ENCODE data around the gene ATP2B2.

Gene ATP2B2

DNA sequence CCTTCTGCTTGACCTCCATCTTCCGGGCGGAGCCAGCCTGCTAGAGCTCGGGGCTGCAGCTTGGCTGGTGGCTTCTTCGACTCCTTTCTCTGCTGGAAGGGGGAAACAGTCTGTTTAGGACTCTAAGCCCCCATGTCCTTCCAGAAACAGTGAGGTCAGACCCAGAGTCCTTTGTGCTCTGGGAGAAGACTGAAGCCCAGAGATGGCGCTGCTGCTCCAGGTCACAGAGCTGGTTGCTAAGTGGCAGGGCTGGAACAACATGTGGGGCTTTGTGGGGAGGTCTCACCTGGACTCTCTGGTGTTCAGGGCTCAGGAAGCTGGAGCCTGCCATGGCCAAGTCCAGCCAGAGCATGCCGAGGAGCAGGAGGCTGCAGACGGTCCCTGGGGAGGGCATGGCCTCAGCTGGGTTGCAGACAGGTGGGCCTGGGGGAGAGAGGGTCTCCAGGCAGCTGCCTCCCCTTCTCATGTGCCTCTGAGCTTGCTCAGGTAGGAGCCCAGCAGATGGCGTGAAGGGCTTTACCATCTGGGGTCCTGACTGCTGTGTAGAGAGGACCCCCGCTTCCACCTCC, 215.5 kb downstream of the ATP2B2 start:
- no peak for DNase-seq

DNA sequence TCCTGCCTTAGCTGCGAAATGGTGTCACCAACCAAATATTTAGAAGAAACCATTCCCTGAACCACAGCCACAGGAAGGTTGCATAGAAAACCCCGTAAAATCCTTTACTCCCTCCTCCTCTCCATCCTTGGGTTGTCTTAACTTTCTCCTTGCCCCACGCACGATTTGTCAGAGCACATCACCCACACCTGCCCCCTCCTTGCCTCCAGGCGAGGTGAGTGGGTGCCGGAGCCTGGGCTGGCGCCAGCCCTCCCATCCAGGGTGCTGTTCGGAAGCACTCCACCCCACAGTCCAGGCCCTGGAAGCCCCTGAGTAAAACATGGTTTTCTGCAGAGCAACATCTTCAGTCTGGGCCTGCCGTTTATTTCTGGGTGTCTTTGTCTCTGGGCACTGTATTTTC, 216.3 kb downstream of the ATP2B2 start:
- no peak for DNase-seq

DNA sequence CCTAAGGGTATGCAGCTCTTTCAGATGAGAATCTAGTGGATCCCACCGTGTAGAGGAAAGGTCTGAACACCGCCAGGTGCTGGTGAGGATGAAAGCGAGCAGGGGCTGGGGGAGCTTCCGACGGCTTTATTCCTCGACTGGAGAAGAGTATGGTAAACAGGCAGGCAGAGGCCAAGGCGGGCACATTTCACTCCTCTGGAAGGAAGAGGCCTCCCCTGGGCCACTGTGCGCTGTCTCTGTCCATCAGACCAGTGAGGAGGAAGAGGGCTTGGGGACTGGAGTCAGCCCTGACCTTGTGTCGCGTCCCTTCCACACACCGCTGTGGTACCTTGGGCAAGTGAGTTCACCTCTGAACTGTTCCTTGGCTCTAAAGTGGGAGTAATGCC, 216.8 kb downstream of the ATP2B2 start:
- no peak for DNase-seq

DNA sequence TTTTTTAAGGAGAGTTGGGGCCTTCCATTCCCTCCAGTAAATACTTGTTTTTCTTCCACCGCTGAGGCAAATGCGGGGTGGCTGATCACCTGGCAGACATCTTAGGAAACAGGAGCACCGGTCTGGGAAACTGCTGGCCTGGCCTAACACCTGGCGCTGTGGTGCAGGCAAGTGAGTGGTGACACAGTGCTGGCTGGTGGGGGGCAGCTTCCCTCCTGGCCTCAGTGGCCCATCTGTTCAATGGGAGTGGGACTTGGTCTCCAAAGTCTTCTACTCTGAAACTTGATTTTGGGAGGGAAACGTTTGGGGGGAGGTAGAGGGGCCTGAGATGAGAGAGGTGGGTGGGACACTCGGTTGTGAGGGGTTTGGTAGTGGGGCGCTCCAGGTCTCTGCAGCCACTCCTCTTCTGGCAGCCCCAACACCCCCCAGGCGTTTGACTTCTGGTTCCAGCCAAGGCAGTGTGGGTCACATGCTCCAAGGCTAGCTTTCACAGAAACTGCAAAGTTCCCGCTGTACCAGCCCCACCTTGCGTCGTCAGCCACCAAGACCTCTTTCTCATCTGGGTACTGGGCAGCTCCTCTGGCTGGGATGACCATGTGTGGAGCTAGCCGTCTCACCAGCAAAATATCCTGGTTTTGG, 217.3 kb downstream of the ATP2B2 start:
- DNase-seq = no peak

DNA sequence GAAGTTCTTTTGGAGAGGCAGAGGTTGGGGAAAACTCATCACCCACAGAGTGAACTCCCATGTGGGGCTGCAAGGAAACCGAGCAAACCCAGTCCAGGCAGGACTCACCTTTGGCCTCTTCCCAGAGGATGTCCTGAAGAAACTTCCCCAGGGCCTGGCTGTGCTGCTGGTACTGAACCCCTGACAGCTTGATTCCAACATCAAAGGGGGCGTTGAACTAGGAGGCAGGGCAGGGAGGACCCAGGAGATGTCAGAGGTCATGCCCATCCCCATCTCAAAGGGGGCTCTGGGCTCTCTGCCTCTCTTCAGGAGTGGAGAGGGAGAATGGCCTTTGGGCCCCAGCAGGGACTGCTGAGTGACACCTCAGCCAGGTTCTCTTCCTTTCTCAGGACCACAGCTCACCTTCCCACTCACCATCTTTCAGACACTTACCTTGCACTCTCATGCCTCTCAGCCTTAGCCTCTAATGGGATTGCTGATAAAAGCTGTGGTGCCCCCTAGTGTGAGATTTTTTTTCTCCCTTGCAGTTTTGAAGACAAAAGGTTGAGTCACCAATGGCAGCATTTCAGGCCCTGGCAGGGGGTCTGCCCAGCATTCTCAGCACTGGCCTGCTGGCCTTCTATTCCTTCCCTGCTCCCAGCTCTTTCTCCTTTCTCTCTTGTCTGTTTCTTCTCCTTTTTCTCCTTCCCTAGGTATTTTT, 218.6 kb downstream of the ATP2B2 start:
- DNase-seq = peak; percentile 88

DNA sequence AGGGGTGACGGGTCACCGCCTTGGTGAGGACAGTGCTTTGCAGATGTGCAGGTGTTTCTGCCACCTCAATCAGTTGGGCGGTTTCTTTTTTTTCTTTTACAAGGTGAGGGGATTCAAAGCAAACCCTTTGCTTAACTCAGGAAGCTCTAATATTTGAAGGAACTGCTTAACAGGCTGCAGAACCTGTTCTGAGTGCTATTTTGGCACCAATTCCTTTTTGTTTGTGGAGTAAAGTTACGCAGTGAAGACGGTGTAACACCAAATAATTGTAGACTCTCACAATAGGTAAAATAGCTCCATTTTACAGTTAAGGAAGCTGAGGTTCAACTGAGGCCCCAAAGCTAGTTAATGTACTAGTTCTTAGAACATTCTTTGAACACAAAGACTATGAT, 219.3 kb downstream of the ATP2B2 start:
- DNase-seq = no peak

DNA sequence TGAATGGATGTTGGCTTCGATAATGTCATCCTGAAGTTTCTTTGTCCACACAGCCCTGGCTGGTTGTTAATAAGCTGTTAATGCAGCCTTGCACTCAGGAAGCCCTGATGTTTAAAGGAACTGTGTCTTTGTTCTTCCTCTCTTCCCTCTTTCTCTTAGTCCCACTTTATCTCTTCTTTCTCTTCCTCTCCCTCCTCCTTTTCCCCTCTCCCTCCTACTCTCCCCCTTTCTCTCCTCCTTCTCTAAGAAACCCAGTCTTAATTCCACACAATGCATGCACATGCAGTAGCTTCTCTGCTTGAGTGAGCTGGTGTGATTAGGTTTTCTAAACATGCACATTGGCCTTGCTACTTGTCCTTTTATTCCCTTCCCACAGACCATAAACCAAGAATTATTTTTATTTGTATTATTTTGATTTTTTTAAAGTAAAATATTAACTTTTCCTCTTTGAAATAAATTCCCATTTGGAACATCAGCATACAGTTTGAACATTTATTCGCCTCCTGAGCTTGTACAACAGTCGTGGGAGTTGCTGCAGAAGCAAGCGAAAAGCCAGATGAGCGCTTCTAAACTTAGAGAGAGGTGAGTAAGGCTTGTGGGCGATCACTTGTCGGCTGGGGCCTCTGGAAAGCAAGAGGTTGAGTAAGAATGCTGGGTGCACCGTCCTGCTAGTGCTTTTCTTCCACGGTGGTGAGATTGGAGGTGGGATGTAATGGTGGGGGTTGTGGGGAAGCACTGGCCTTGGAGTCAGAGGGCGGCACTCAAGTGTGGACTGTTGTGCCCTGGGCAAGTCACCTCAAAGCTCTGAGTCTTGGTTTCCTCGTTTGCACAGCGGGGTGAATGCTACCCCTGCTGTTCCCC, 219.9 kb downstream of the ATP2B2 start:
- no peak for DNase-seq

DNA sequence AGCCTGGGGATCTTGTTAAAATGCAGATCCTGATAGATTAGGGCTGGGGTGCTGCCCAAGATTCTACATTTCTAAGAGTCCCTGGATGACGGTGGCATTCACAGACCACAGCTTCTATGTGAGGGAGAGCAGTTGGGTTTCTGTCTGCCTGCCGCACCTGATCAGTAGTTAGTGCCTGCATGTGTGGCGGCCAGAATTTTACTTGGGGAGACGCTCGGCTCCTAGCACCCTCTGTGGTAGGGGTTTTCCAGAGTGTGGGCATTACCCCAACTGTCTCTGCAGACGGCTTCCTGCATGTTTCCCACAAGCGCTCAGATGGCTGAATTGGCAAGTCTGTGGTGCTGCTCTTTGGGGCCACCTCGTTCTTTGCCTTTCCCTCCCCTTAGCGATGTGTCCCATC, 220.9 kb downstream of the ATP2B2 start:
- no peak for DNase-seq

DNA sequence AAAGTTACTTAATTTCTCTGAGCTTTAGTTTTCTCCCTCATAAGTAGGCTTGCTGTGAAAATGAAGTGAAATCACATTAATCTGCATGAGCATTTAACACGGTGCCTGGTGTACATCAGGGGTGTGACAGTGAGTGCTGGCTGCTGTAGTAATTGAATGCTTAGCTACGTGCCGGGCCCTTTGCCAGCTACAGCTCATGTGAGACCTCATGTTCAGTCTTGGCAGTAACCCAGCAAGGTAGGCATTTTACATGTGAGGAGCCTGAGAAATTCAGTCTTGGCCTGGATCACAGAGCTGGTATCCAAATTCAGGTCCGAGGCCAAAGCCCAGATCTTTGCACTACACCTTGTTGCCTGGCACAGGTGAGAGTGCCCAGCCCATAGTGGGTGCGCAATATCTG, 221.7 kb downstream of the ATP2B2 start:
- DNase-seq = no peak

DNA sequence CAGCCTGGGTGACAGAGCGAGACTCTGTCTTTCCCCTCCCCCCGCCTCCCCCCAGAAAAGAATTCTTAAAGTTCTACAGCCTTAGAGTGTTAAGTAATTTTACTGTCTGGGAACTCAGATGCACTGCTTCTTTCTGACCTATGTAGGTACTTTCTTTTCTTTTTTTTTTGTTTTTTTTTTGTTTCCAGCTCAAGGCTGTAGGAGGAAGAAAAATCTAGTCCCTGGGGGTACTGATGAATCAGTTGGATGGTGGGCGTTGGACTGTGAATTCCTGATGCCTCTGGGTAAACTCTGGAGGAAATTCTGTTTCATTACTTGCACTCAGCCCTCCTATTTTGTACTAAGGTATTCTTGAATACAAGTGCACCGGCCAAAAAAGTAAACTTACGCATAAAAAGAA, 223.4 kb downstream of the ATP2B2 start:
- peak; percentile 46 for DNase-seq

DNA sequence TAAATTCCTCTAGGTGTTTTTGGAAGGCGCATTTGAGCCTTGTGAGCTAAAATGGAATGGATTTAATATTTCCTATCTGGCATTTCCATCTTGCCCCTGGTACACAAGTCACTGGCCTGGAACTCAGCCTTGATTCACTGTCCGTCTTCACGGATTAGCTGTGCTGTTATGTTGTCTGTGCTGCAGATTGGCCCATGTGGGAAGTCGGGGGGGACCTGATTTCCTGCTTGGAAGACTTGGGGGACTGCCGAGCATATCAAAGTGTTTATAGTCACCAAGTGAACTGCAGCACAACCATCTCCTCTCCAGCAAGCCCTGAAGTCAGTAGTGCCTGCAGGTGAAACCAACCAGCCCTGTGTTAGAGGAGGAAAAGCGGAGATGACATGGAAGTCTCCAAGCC, 224.8 kb downstream of the ATP2B2 start:
- DNase-seq = no peak

DNA sequence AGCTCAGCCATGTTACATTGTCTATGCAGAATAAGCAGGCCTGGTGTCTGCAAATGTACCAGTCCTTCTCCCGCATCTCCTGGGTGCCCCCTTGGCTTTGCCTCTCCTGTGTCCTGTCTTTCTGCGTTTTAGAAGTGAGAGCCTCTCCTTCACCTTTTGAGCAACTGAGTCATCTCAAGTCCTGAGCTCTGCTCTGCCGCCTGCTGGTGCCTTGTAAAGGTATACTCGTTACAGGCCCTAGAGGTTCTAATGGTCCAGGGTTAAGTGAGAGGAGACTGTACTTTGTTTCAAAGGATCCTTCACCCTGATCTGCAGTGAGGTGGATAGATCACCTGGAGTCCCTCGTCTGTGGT, 225.2 kb downstream of the ATP2B2 start:
- no peak for DNase-seq

DNA sequence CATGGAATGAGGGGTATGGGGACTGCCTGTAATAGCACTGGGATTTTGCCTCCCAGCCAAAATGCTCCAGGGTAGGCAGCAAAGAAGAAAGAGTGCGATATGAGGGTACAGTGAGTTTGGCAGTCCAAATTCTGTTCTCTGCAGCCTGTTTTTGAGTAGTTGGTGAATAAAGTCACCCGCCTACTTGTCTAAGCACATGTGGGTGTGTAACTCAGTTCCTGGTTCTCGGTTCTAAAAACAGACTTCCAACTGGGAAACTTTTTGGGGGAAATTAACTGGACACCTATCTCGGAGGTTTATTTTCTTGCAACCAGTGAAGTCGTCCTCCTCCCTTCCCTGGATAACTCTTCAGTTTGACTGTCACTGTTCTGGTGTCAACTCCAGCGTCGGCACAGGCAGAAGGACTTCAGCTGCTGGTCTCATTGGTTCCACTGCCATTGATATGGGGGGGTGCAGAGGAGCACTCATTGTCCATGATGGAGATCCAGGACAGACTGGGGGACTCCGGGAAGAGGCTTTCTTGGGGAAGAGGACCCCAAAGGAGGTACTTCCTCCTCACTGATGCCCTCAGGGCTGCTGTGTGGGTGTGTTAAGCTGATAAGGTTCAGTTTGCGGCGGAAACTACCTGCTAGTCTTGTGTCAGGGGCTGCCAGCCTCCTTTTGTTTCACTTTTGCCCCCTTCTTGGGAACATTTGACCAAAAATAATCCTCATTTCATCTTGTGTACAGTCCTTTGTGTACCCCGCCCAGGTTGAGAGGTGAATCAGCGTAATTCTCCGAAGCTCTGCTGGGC, 225.8 kb downstream of the ATP2B2 start:
- no peak for DNase-seq

DNA sequence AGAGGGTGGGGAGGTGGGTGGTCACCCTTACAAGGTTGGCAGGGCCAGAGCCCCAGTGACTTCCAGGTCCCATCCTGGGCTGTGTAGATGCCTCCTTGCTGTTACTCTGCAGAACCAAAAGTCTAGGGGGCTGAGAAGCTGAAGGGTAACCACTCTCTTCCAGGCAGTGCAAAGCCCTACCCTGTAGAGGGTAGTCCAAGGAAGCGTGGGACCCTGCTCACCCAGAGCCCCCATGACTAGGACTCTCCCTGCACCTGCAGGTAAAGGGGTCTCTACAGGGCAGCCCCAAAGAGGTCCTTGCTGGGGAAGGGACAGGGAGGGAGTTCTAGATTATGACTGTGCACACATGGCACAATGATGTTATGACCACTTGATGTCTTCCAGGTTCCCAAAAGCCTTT, 226.9 kb downstream of the ATP2B2 start:
- DNase-seq = no peak

DNA sequence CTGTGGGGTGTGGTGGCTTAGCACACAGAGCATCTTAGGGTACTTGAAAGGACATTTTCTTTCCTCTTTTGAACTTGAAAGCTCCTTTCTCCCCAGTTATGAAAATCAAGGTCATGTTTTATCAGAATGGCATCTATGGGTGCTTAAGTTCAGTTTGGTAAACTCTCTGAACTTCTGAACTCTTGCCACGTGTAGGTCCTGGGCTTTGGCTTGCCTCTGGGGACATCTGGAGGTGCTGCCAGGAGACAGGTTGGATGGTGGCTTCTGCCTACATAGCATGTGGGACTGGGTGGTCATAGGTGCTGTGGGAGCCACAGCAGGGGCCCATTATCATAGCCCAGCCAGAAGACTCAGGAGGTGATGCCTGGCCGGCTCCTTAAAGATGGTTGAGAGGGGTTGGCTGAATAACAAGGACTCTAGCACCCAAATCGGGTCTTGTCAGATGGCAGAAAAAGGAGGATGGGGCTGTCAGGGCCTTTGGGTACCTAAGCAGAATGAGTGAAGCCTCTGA, 228.2 kb downstream of the ATP2B2 start:
- DNase-seq = no peak

DNA sequence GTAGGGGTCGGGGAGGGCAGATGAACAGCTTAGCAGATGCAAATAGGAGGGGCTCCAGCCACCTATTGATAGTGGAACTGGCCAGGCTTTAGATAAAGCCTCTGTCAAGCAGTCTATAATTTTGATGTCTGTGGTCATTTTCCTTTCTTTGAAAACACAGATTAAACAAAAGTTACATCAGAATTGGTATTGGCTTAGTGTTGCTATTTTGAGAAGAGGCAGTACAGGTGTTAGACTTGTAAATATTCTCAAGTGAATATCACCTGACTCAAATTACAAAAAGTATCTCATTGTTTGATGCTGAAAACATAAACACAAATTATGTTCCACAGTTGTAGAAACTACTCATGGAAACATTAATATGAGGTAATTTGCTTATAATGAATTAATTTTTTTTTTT, 230.8 kb downstream of the ATP2B2 start:
- DNase-seq = no peak
